HG03045 (cell line): ENCODE measurements around the gene TREML2.

Experiments used
- ATAC-seq: cut with Tn5 transposase; IDR thresholded peaks from one replicate; pipeline ENCODE4 v1.9.1; 2021; ENCODE audit warnings: mild to moderate bottlenecking, moderate library complexity; ENCODE audit not compliant: unreplicated experiment

The TREML2 gene

DNA sequence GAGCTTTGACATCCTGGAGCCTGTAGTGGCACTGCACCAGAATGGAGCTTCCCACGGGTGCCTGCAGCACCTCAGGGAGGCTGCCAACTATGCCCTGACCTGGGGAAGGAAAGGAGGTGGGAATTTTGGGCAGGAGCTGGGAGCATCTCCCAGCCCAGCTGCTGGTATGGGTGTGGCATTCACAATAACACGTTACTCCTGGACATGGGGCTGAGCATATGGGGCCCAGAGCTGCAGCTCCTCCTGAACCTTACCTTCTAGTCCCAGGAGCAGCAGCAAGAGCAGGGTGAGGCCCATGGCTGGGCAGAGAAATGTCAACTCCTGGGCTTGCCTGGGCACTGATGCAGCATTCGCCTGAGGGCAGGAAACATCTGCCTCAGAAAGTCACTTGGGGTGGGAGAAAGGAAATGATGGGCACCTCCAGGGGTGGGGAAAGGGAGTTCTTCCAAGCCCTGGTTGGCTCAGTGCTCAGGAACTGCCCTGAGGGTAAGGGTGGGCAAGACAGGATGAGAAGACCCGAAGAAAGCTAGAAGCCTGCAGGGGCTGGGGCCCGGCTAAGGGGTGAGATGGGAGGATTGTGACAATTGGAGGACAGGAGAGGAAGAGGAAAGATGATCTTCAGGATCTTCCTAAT, 46.8 kb downstream of the TREML2 start, which contains the start of gene TREML1:
Gene TREML1, minus strand, starts transcription at position 356 of the 634 bp plus-strand sequence. Its CDS starts 59 bp downstream, at position 297.
- no peak for ATAC-seq

- ATAC-seq, result no peak
These were observed 47.5 kb downstream of the TREML2 start for GRCh38 chr6:41153451-41153850.

DNA sequence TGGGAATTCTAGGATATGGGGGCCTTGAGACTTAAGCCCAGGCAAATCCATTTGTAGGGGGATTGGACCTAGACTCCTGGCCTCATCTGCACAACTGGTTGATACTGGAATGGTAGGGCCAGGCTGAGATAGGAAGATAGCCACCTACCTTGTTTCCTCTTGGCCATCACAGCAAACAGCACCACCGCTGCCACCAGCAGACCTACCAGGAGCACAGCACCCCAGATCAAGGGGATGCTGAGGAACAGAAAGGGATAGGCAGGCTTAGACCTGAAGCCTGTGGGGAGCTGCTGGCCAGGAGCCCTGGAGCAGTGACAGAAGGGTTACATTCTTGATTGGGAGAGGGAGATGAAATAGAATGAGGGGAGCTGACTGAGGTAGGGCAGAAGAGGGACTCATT, 50.3 kb downstream of the TREML2 start:
- no peak for ATAC-seq

- ATAC-seq, result no peak
These were observed 53.0 kb downstream of the TREML2 start for GRCh38 chr6:41147917-41148316.
